Activated CD4-positive, CD25-positive, alpha-beta regulatory T cell treated with anti-CD3 and anti-CD28 coated beads, Interleukin-2, amount 50 U/mL, for 72 hours (primary cell): ENCODE results near the gene NLRP11.

Source experiments
- DNase-seq: peaks from one replicate; pipeline ENCODE4 v3.0.0; 2021

Gene NLRP11

GRCh38 chr19:55831846-55832245 lies at the start of gene NLRP11:
NLRP11 (minus strand) TSS chr19:55831999; CDS start chr19:55818174, 13,825 bp downstream.
- DNase-seq = no peak

GRCh38 chr19:55877211-55877610 lies 45.4 kb upstream of the NLRP11 start:
- DNase-seq = no peak

- DNase-seq = no peak
Measured at GRCh38 chr19:55870736-55871135, 38.9 kb upstream of the NLRP11 start.

- no peak for DNase-seq
Measured at GRCh38 chr19:55867101-55867500, 35.3 kb upstream of the NLRP11 start.

GRCh38 chr19:55866521-55866920 lies 34.7 kb upstream of the NLRP11 start:
- DNase-seq = no peak

- no peak for DNase-seq
Measured at GRCh38 chr19:55858969-55859368, 27.2 kb upstream of the NLRP11 start.

- no peak for DNase-seq
Measured at GRCh38 chr19:55858401-55858800, 26.6 kb upstream of the NLRP11 start.

GRCh38 chr19:55857974-55858373 lies 26.2 kb upstream of the NLRP11 start:
- DNase-seq = no peak

- no peak for DNase-seq
Measured at GRCh38 chr19:55857149-55857548, 25.4 kb upstream of the NLRP11 start.

- no peak for DNase-seq
Measured at GRCh38 chr19:55855160-55855559, 23.4 kb upstream of the NLRP11 start.

- no peak for DNase-seq
Measured at GRCh38 chr19:55838906-55839305, 7.1 kb upstream of the NLRP11 start.

GRCh38 chr19:55838251-55838650 lies 6.5 kb upstream of the NLRP11 start:
- DNase-seq = no peak

- DNase-seq = no peak
Measured at GRCh38 chr19:55836340-55836739, 4.5 kb upstream of the NLRP11 start, which contains the start of gene NLRP4. NLRP4 (plus strand) TSS chr19:55836540; CDS start chr19:55852081, 15,541 bp downstream.

GRCh38 chr19:55832676-55833075 lies 877 bp upstream of the NLRP11 start:
- no peak for DNase-seq

GRCh38 chr19:55830656-55831055 lies 1.1 kb downstream of the NLRP11 start:
- DNase-seq = no peak

- DNase-seq = no peak
Measured at GRCh38 chr19:55820037-55820436, 11.8 kb downstream of the NLRP11 start.

GRCh38 chr19:55813906-55814305 lies 17.9 kb downstream of the NLRP11 start:
- no peak for DNase-seq

- no peak for DNase-seq
Measured at GRCh38 chr19:55812449-55812848, 19.4 kb downstream of the NLRP11 start.

GRCh38 chr19:55811340-55811739 lies 20.5 kb downstream of the NLRP11 start:
- DNase-seq = no peak

- DNase-seq = no peak
Measured at GRCh38 chr19:55809381-55810058, 22.3 kb downstream of the NLRP11 start.

- DNase-seq = no peak
Measured at GRCh38 chr19:55802281-55802680, 29.5 kb downstream of the NLRP11 start.

- DNase-seq = no peak
Measured at GRCh38 chr19:55801416-55801815, 30.4 kb downstream of the NLRP11 start.

- DNase-seq = no peak
Measured at GRCh38 chr19:55795021-55795420, 36.8 kb downstream of the NLRP11 start.

- no peak for DNase-seq
Measured at GRCh38 chr19:55781112-55781511, 50.7 kb downstream of the NLRP11 start.

- DNase-seq = no peak
Measured at GRCh38 chr19:55778331-55778730, 53.5 kb downstream of the NLRP11 start.
